GM12878 (cell line): ENCODE measurements around the gene SETBP1. TPM values are rescaled to one million over a fixed set of nuclear protein-coding genes. Genes with fewer than 3 reads are reported as not detected.

Experiments used
- ATAC-seq: fragments of 200-7000 bp; cut with Tn5 transposase; 3 replicates; pipeline ENCODE4 v1.9.1; 2020; ENCODE audit warnings: mild to moderate bottlenecking, moderate library complexity
- BruUV-seq: library from RNA; stranded (reverse); fragments of 400-500 nt; replicated peaks from 2 replicates; lab custom pipeline; 2021; lab: Mats Ljungman, UMichigan
- CTCF ChIA-PET: fragments of 300-600 bp; sonication (Branson Sonifier 250); formaldehyde crosslinking; extraction: SDS; loops from one replicate; lab custom pipeline; 2021; ENCODE audit warnings: inconsistent platforms; lab: Yijun Ruan, JAX
- POLR2A ChIA-PET: fragments of 350-600 bp; formaldehyde crosslinking; extraction: SDS; loops from one replicate; lab custom pipeline; 2021; ENCODE audit warnings: inconsistent platforms; lab: Charles Lee
- RAD21 ChIA-PET: fragments of 300-600 bp; sonication (Branson Sonifier 250); formaldehyde crosslinking; loops from one replicate; lab custom pipeline; 2023; ENCODE audit warnings: antibody characterized with exemption; ENCODE audit not compliant: unreplicated experiment; lab: Charles Lee
- SMC1A ChIA-PET: fragments of 300-600 bp; sonication (Branson Sonifier 250); formaldehyde crosslinking; loops from one replicate; lab custom pipeline; 2023; ENCODE audit not compliant: unreplicated experiment, uncharacterized antibody; lab: Charles Lee
- DNase-seq: peaks from one replicate; pipeline ENCODE4 v3.0.0-alpha.2; 2011; ENCODE audit warnings: low read depth, low spot score
- FAIRE-seq: peaks from 3 replicates; lab custom pipeline; 2011; peaks lifted over from hg19 to GRCh38; lab: Jason Lieb, UNC
- H2AFZ ChIP-seq: 2 replicates; pipeline ENCODE4 v1.6.0; 2011; ENCODE audit warnings: low read depth, low read length, control low read depth; ENCODE audit not compliant: control insufficient read depth
- H3K27ac ChIP-seq: 2 replicates; pipeline ENCODE4 v1.5.1; 2011; ENCODE audit warnings: control low read depth; ENCODE audit not compliant: control insufficient read depth, insufficient read depth
- H3K27me3 ChIP-seq, 2 experiments: replicated peaks in 1 of 2; 2 replicates each; pipeline versions ENCODE4 v1.6.0 to v1.6.1; 2011; ENCODE audit warnings: low read length in 1 of 2; ENCODE audit not compliant: control insufficient read depth in 2 of 2, insufficient read depth in 2 of 2
- H3K36me3 ChIP-seq, 2 experiments: 2 replicates each; pipeline ENCODE4 v1.5.1; 2011; ENCODE audit warnings: low read length in 1 of 2; ENCODE audit not compliant: control insufficient read depth in 2 of 2, insufficient read depth in 2 of 2
- H3K4me1 ChIP-seq: 2 replicates; pipeline ENCODE4 v1.6.1; 2011; ENCODE audit warnings: mild to moderate bottlenecking, low read length, moderate library complexity, mixed read lengths; ENCODE audit not compliant: control insufficient read depth, insufficient read depth
- H3K4me2 ChIP-seq: 2 replicates; pipeline ENCODE4 v1.6.0; 2011; ENCODE audit warnings: control low read depth; ENCODE audit not compliant: control insufficient read depth, insufficient read depth
- H3K4me3 ChIP-seq: fragments of 200-600 bp; sonication (generic); 2 replicates; pipeline ENCODE4 v1.5.1; 2016
- H3K79me2 ChIP-seq: 2 replicates; pipeline ENCODE4 v1.6.0; 2011; ENCODE audit warnings: low read length; ENCODE audit not compliant: control insufficient read depth, insufficient read depth
- H3K9ac ChIP-seq: 2 replicates; pipeline ENCODE4 v1.8.0; 2011; ENCODE audit warnings: low read length, control low read depth, mixed read lengths; ENCODE audit not compliant: control insufficient read depth, insufficient read depth
- H3K9me3 ChIP-seq: replicated peaks from 3 replicates; pipeline ENCODE4 v1.5.1; 2011; ENCODE audit warnings: mild to moderate bottlenecking, low read length; ENCODE audit not compliant: control insufficient read depth, insufficient read depth
- H4K20me1 ChIP-seq: 2 replicates; pipeline ENCODE4 v1.6.0; 2011; ENCODE audit not compliant: control insufficient read depth, insufficient read depth
- BACH1 ChIP-seq: fragments of 450-650 bp; IDR thresholded peaks from 2 replicates; pipeline ENCODE4 v1.6.1; 2017; ENCODE audit warnings: mild to moderate bottlenecking, borderline replicate concordance
- HDGF ChIP-seq: fragments of 450-650 bp; IDR thresholded peaks from 2 replicates; pipeline ENCODE4 v1.6.1; 2016; ENCODE audit warnings: antibody characterized with exemption
- IKZF1 ChIP-seq: fragments of 450-650 bp; conservative IDR thresholded peaks from 2 replicates; pipeline ENCODE4 v1.6.1; 2017; ENCODE audit warnings: antibody characterized with exemption, mild to moderate bottlenecking
- JUNB ChIP-seq: IDR thresholded peaks from 2 replicates; pipeline ENCODE4 v1.6.1; 2016; ENCODE audit warnings: antibody characterized with exemption, mild to moderate bottlenecking
- JUND ChIP-seq: IDR thresholded peaks from 2 replicates; pipeline ENCODE4 v1.6.1; 2012; ENCODE audit warnings: low read depth, mild to moderate bottlenecking, low read length, improper control_type of control experiment, moderate library complexity
- KAT2A ChIP-seq: conservative IDR thresholded peaks from 2 replicates; pipeline ENCODE4 v1.6.1; 2011; ENCODE audit warnings: low read depth, low read length; ENCODE audit not compliant: control insufficient read depth
- KDM1A ChIP-seq: fragments of 200-600 bp; sonication (generic); IDR thresholded peaks from 2 replicates; pipeline ENCODE4 v1.6.1; 2016; ENCODE audit warnings: borderline replicate concordance
- MXI1 ChIP-seq: fragments of 150-350 bp; IDR thresholded peaks from 2 replicates; pipeline ENCODE4 v1.6.1; 2011; ENCODE audit warnings: low read depth, mild to moderate bottlenecking, inconsistent platforms, low read length, improper control_type of control experiment
- NR2C2 ChIP-seq: IDR thresholded peaks from 2 replicates; pipeline ENCODE4 v1.6.1; 2011; ENCODE audit warnings: borderline replicate concordance, low read depth; ENCODE audit not compliant: control insufficient read depth, insufficient read length
- PAX5 ChIP-seq: IDR thresholded peaks from 2 replicates; pipeline ENCODE4 v1.6.1; 2011; ENCODE audit warnings: low read depth, low read length, borderline replicate concordance
- SPI1 ChIP-seq: IDR thresholded peaks from 2 replicates; pipeline ENCODE4 v1.6.1; 2011; ENCODE audit warnings: low read depth, mild to moderate bottlenecking, low read length, moderate library complexity, borderline replicate concordance; ENCODE audit not compliant: insufficient read depth
- SREBF1 ChIP-seq: IDR thresholded peaks from 2 replicates; pipeline ENCODE4 v1.6.1; 2012; ENCODE audit warnings: mild to moderate bottlenecking, low read length
- USF1 ChIP-seq: IDR thresholded peaks from 2 replicates; pipeline ENCODE4 v1.6.1; 2011; ENCODE audit warnings: borderline replicate concordance, low read depth, mild to moderate bottlenecking, moderate library complexity, mixed read lengths, low read length; ENCODE audit not compliant: insufficient read depth; ENCODE audit errors: extremely low read length
- YY1 ChIP-seq: IDR thresholded peaks from 2 replicates; pipeline ENCODE4 v1.6.1; 2011; ENCODE audit warnings: low read depth, mild to moderate bottlenecking, low read length
- ZNF217 ChIP-seq: fragments of 450-650 bp; IDR thresholded peaks from 2 replicates; pipeline ENCODE4 v1.6.1; 2017; ENCODE audit warnings: antibody characterized with exemption, mild to moderate bottlenecking
- ZNF24 ChIP-seq: fragments of 450-650 bp; IDR thresholded peaks from 2 replicates; pipeline ENCODE4 v1.6.1; 2017; ENCODE audit warnings: antibody characterized with exemption, mild to moderate bottlenecking
- ZNF592 ChIP-seq: fragments of 450-650 bp; IDR thresholded peaks from 2 replicates; pipeline ENCODE4 v1.6.1; 2017; ENCODE audit warnings: mild to moderate bottlenecking, moderate library complexity
- ZSCAN29 ChIP-seq: fragments of 450-650 bp; IDR thresholded peaks from 2 replicates; pipeline ENCODE4 v1.6.1; 2017; ENCODE audit warnings: mild to moderate bottlenecking, moderate library complexity
- WGBS: methylation state at CpG from one replicate; pipeline ENCODE4 v1.1.6; 2016; ENCODE audit warnings: low lambda C conversion rate; ENCODE audit not compliant: insufficient replicate concordance, insufficient coverage; ENCODE audit errors: missing lambda C conversion rate; 5-methylcytosine and 5-hydroxymethylcytosine counted together
- in situ Hi-C: fragments of 300-500 bp; cut with MboI; formaldehyde crosslinking; loops from 9 replicates; pipeline ENCODE4 v1.14.3; 2018; ENCODE audit warnings: mixed read lengths
- intact Hi-C: fragments of 100-400 bp; cut with micrococcal nuclease; formaldehyde crosslinking; loops from one replicate; pipeline ENCODE4 v1.14.2; 2022; ENCODE audit not compliant: unreplicated experiment
- polyA plus RNA-seq, 11 experiments: library from polyadenylated mRNA; depleted of rRNA in 4 of 11; unstranded in 6 of 11; stranded (reverse) in 5 of 11; fragments of >200 nt; fragmentation: Nextera tagmentation in 4 of 11; fragmentation: Illumina TruSeq in 1 of 11; extraction: Ambion mirVana in 4 of 11; extraction: Trizol in 1 of 11; gene quantifications; 1 replicate in 1 of 11; 2 replicates in 10 of 11; pipeline versions ENCODE4 v1.2.1 to v1.2.3, GENCODE V29; 2011 to 2016; ENCODE audit warnings: inconsistent platforms in 2 of 11, missing spikeins in 2 of 11, low read depth in 1 of 11
- total RNA-seq, 4 experiments: library from RNA; depleted of rRNA in 3 of 4; stranded (reverse); fragments of >200 nt in 3 of 4; fragmentation: Illumina TruSeq in 1 of 4; extraction: Trizol in 1 of 4; gene quantifications; 2 replicates each; pipeline versions ENCODE4 v1.2.1 to v1.2.3, GENCODE V29; 2013 to 2021
- TF ChIP-seq, protein P1 (sequence below): IDR thresholded peaks from 2 replicates; pipeline ENCODE4 v1.6.1; 2011; ENCODE audit warnings: low read depth, mild to moderate bottlenecking, low read length, moderate library complexity, borderline replicate concordance; ENCODE audit errors: extremely low read depth

The SETBP1 gene
- total and polyA plus RNA-seq, 10 of the 15 experiments (the other 5 are each of a cell fraction or from before 2014, with no cell fraction given), result 0.99 to 29.7 (median 8.3) TPM

DNA sequence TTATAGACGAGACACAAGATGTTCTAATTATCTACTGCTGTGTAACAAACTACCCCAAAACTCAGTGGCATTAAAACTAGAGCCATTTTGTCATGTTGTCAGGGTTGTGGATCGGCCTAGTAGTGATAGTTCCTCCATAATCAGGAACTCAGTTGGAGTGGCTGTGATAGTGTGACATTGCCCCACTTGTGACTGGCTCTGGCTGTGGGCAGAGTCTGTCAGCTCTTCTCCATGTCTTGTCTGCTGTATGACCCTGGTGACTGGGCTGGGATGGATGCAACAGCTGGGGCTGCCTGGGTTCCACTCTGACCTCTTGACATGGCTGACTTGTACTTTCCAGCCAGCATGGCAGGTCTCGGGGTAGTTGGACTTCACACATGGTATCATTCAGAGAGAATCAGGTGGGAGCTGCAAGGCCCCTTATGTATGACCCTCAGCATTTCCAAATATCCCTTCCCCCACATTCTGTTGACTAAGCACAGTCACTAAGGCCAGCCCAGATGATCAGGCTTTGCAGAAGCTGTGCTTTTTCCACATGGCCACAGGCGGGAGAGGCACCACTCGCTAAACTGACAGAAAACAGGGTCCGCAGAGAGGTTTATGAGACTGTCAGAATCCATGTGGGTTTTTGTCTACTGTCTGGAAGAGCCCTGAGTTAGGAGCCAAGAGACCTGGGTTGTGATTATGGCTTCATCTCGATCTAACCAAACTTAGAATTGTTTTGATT, 50.3 kb downstream of the SETBP1 start:
- in situ Hi-C loops, result no loop called here
- SMC1A ChIA-PET, result interaction anchor here (0.7 to 13.7 kb wide), 10 partner anchors 20 to 482 kb away, joined by 3 to 216 read pairs (median 4); no protein-coding TSS in a partner anchor
- H3K27ac ChIP-seq, result no peak overlapping the region
- H3K27me3 ChIP-seq, result no peaks in the 10 kb centered on the region
- ATAC-seq, result no peak
- CTCF ChIA-PET, result interaction anchor here (0.7 to 1.6 kb wide), 4 partner anchors 29 to 165 kb away, joined by 3 to 4 read pairs (median 4); no protein-coding TSS in a partner anchor
- no TSS peak for BruUV-seq
- no peak for TF ChIP-seq ZNF592
- no peak for TF ChIP-seq MXI1
- TF ChIP-seq, protein P1, sequence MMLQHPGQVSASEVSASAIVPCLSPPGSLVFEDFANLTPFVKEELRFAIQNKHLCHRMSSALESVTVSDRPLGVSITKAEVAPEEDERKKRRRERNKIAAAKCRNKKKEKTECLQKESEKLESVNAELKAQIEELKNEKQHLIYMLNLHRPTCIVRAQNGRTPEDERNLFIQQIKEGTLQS, result no peak
- TF ChIP-seq YY1, result no peak
- TF ChIP-seq JUND, result no peak
- no peak for TF ChIP-seq BACH1
- TF ChIP-seq HDGF, result no peak
- TF ChIP-seq JUNB, result no peak
- no peak for TF ChIP-seq USF1
- no peak for TF ChIP-seq ZNF217
- no peak for TF ChIP-seq PAX5
- TF ChIP-seq NR2C2, result no peak
- TF ChIP-seq SPI1, result no peak
- TF ChIP-seq SREBF1, result no peak
- no peak for TF ChIP-seq IKZF1
- no peak for TF ChIP-seq KDM1A
- no peak for TF ChIP-seq ZSCAN29
- no peak for TF ChIP-seq ZNF24
- no peak for TF ChIP-seq KAT2A
- TF ChIP-seq, all 136 proteins: peak for 0
- 86% methylated on average over 7 of the region's 7 CpGs for WGBS
- DNase-seq (no peak), FAIRE-seq (no peak)
- no peak overlapping the region for H3K4me3 ChIP-seq
- intact Hi-C loops, result no loop called here
- no peak overlapping the region for H2AFZ ChIP-seq
- POLR2A ChIA-PET, result interaction anchor here (0.6 to 1.3 kb wide), 4 partner anchors 16 to 76 kb away, joined by 3 to 7 read pairs (median 3); no protein-coding TSS in a partner anchor
- H3K4me1 ChIP-seq, result peaks cover 56% of the 10 kb centered on the region
- no peaks in the 10 kb centered on the region for H4K20me1 ChIP-seq
- no peak overlapping the region for H3K9ac ChIP-seq
- no peak overlapping the region for H3K4me2 ChIP-seq
- no peaks in the 10 kb centered on the region for H3K9me3 ChIP-seq
- RAD21 ChIA-PET, result interaction anchor here (0.9 to 2.6 kb wide), 7 partner anchors 10 to 140 kb away, joined by 3 to 16 read pairs (median 3); partner anchors contain the start of gene SETBP1
- no peaks in the 10 kb centered on the region for H3K36me3 ChIP-seq
- no peaks in the 10 kb centered on the region for H3K79me2 ChIP-seq
